ENCODE results near the gene IRF7.

DNA sequence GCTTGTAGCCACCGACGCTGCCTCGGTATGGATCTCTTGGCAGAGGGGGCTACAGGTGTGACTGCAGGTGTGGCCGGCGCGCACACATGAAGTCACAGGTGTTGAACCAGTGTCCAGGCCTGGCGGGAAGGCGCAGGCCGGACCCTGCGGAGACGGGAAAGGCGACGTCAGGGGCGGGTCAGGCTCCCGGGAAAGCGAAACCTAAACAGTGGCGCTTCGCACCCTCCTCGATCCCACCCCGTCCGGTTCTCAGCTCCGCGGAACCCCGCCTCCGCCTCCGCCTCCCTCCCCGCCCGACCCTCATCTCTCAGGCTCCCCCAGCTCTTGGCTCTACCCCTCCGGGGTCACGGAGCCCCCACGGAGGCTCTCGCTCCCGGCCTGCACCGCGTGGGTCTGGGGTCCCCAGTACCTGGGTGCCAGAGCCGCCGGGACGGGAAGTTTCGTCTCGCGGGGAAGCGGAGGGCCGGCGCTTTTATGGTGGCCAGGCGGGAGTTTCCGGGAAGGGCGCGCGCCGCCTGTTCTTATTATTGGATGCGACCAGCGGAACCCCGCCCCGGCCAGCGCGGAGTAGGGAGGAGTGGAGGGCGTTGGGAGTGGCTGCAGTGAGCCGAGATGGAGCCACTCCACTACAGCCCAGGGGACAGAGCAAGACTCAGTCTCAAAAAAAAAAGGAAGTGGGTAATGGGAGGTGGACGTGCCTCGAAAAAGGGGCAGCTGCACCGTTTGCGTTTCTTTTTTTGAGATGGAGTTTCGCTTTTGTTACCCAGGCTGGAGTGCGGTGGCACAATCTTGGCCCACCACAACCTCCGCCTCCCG lies at the start of gene IRF7:
- TF ChIP-seq, protein P1, sequence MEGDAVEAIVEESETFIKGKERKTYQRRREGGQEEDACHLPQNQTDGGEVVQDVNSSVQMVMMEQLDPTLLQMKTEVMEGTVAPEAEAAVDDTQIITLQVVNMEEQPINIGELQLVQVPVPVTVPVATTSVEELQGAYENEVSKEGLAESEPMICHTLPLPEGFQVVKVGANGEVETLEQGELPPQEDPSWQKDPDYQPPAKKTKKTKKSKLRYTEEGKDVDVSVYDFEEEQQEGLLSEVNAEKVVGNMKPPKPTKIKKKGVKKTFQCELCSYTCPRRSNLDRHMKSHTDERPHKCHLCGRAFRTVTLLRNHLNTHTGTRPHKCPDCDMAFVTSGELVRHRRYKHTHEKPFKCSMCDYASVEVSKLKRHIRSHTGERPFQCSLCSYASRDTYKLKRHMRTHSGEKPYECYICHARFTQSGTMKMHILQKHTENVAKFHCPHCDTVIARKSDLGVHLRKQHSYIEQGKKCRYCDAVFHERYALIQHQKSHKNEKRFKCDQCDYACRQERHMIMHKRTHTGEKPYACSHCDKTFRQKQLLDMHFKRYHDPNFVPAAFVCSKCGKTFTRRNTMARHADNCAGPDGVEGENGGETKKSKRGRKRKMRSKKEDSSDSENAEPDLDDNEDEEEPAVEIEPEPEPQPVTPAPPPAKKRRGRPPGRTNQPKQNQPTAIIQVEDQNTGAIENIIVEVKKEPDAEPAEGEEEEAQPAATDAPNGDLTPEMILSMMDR (IDR thresholded peaks at IDR 0.05), result no peak
- TF ChIP-seq POLR2AphosphoS5 (IDR thresholded peaks at IDR 0.05; ENCODE audit: insufficient read depth in 1 of 2, low read depth in 1 of 2), result peak; percentile 85 to 92

All from vagina (tissue), 2 donors.